ENCODE results near the gene STAT6.
A peak's percentile ranks its signal among the peaks of the same experiment; 100 is the strongest.

Gene STAT6

DNA sequence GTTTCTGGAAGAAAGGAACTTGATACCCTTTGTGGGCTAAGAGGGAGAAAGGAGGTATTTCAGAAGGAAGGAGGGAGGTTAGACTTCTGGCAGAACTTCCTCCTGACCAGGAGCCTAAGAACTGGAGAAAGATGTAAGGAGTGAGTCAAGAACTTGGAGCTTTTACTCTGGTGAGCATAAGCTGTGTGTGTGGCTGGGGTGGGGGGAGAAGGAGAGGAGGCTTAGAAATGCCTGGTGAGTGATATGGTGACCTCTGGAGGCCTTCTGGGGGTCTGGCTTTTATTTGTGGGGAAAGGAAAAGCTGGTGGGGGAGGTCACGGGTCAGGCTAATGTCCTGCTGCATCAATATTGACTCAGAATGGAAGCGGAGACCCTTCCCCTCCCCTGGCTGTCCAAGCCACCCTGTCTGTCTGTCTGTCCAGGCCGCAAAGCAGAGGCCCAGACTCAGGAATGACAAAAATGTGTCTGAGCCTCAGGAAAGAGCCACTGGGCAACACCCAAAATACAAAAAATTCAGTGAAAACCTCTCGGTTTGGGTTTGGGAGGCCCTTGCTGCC is 21.9 kb upstream of the STAT6 start:
- Histone ChIP-seq H3K36me3 (ENCODE audit: control insufficient read depth, insufficient read depth, low read length) (no peaks in the 10 kb centered on the region), H3K9ac (no peak overlapping the region), H3K9me3 (ENCODE audit: control insufficient read depth, low read length) (no peaks in the 10 kb centered on the region), H3K4me3 (ENCODE audit: low read depth, low read length) (no peak overlapping the region), H3K27me3 (ENCODE audit: control insufficient read depth, insufficient read depth, low read length) (no peaks in the 10 kb centered on the region), H3K4me1 (no peaks in the 10 kb centered on the region), H3K4me2 (ENCODE audit: low read length) (no peak overlapping the region), H2AFZ (no peak overlapping the region), H3K27ac (peak overlapping the region; percentile 16), H3K79me2 (no peaks in the 10 kb centered on the region)
- TF ChIP-seq, protein P1, sequence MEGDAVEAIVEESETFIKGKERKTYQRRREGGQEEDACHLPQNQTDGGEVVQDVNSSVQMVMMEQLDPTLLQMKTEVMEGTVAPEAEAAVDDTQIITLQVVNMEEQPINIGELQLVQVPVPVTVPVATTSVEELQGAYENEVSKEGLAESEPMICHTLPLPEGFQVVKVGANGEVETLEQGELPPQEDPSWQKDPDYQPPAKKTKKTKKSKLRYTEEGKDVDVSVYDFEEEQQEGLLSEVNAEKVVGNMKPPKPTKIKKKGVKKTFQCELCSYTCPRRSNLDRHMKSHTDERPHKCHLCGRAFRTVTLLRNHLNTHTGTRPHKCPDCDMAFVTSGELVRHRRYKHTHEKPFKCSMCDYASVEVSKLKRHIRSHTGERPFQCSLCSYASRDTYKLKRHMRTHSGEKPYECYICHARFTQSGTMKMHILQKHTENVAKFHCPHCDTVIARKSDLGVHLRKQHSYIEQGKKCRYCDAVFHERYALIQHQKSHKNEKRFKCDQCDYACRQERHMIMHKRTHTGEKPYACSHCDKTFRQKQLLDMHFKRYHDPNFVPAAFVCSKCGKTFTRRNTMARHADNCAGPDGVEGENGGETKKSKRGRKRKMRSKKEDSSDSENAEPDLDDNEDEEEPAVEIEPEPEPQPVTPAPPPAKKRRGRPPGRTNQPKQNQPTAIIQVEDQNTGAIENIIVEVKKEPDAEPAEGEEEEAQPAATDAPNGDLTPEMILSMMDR (IDR thresholded peaks at IDR 0.05): no peak

DNA sequence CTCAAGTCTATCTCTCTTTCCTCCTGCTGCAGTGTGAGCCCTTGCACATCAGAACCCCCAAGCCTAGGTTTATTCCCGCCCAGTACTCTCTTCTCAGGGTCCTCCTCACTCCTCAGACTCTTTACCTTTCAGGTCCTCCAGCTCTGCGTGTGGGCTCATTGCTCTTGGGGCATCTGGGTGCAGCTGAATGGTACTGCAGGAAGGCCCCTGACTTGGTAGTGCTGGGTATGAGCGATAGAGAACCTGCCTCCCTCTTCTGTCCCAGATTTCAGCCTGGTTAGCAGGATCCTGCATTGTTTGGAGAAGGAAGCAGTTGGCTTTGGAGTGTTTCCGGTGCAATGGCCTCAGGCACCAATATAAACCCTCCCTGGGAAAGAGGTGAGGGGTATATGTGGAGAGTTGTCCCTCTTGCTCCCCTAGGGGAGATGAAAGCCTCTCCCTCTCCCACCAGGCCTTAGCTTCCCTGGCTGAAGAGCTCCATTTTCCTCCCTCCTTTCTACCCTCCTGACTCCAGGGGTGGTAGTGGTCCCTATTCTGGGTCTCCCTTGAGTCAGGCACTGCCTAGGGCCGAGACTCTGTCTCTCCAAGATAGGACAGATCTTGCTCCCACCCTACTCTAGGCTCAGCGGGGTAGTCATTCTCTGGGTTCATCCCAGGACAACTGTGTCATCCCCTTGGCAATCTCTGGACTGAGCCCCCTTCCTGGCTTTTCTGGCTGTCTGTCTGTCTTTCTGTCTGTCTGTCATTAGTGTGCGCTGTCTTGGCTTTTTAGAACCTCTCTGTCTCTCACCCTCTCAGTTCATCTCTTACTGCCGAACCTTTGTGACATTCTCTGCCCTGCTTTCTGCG is 21.0 kb upstream of the STAT6 start:
- no peak overlapping the region for H3K4me3 ChIP-seq (ENCODE audit: low read depth, low read length)

DNA sequence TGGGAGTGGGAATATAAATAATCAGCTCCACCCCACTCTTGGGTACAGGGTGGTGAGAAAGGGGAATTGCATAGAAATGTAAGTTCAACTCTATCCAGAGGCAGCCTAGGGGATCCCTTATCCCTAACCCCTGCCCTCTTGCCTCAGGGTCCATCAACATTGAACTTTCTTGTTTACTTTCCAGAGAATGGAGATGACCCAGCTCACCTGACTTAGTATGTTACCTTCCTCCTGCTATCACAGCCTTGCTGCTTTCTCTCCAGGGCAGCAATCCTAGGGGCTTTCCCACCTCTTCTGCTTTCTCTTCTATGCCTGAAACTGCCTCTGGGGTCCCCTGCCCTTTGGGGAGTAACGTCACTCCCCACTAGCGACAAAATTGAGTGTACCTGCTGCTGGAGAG is 19.8 kb upstream of the STAT6 start:
- Histone ChIP-seq H3K4me3 (ENCODE audit: low read depth, low read length) (no peak overlapping the region), H3K27ac (no peak overlapping the region), H3K9ac (no peak overlapping the region), H3K9me3 (ENCODE audit: control insufficient read depth, low read length) (no peaks in the 10 kb centered on the region), H3K79me2 (no peaks in the 10 kb centered on the region), H2AFZ (no peak overlapping the region), H3K36me3 (ENCODE audit: control insufficient read depth, insufficient read depth, low read length) (no peaks in the 10 kb centered on the region), H3K4me1 (no peaks in the 10 kb centered on the region), H3K4me2 (ENCODE audit: low read length) (no peak overlapping the region), H3K27me3 (ENCODE audit: control insufficient read depth, insufficient read depth, low read length) (no peaks in the 10 kb centered on the region)
- TF ChIP-seq, protein P1 (IDR thresholded peaks at IDR 0.05): no peak

More for the DNA sequence above, 21.0 kb upstream of the STAT6 start:
- Histone ChIP-seq H3K9me3 (ENCODE audit: control insufficient read depth, low read length) (no peaks in the 10 kb centered on the region), H3K4me1 (no peaks in the 10 kb centered on the region), H2AFZ (no peak overlapping the region), H3K4me2 (ENCODE audit: low read length) (no peak overlapping the region), H3K9ac (no peak overlapping the region), H3K36me3 (ENCODE audit: control insufficient read depth, insufficient read depth, low read length) (no peaks in the 10 kb centered on the region), H3K27ac (no peak overlapping the region), H3K27me3 (ENCODE audit: control insufficient read depth, insufficient read depth, low read length) (no peaks in the 10 kb centered on the region), H3K79me2 (no peaks in the 10 kb centered on the region)
- TF ChIP-seq, protein P1 (IDR thresholded peaks at IDR 0.05): no peak

DNA sequence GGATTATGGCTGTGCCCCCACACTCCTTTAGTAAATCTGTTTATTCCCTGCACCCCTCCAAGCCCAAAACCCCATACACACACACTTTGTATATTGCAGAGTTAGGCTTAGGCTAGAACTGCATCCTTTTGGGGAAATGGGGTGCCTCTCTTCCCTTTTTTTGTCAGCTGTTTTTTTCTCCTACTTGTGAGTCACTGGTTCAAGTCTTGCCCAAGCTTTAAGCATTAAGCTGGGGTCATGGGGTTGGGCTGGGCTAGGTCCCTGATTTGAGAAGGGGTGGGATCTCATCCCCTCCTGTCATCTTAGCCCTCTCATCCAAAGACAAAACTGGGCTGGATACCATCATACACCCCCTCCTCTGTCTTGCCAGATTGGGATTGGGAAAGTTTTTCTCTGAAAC is 18.7 kb upstream of the STAT6 start:
- Histone ChIP-seq H2AFZ (peak overlapping the region; percentile 80), H3K27me3 (ENCODE audit: control insufficient read depth, insufficient read depth, low read length) (no peaks in the 10 kb centered on the region), H3K9me3 (ENCODE audit: control insufficient read depth, low read length) (no peaks in the 10 kb centered on the region), H3K4me3 (ENCODE audit: low read depth, low read length) (peak overlapping the region; percentile 7), H3K4me2 (ENCODE audit: low read length) (no peak overlapping the region), H3K79me2 (no peaks in the 10 kb centered on the region), H3K4me1 (no peaks in the 10 kb centered on the region), H3K36me3 (ENCODE audit: control insufficient read depth, insufficient read depth, low read length) (no peaks in the 10 kb centered on the region), H3K9ac (no peak overlapping the region), H3K27ac (no peak overlapping the region)
- TF ChIP-seq, protein P1 (IDR thresholded peaks at IDR 0.05): no peak
